ENCODE measurements around the gene EYA3.

The EYA3 gene

DNA sequence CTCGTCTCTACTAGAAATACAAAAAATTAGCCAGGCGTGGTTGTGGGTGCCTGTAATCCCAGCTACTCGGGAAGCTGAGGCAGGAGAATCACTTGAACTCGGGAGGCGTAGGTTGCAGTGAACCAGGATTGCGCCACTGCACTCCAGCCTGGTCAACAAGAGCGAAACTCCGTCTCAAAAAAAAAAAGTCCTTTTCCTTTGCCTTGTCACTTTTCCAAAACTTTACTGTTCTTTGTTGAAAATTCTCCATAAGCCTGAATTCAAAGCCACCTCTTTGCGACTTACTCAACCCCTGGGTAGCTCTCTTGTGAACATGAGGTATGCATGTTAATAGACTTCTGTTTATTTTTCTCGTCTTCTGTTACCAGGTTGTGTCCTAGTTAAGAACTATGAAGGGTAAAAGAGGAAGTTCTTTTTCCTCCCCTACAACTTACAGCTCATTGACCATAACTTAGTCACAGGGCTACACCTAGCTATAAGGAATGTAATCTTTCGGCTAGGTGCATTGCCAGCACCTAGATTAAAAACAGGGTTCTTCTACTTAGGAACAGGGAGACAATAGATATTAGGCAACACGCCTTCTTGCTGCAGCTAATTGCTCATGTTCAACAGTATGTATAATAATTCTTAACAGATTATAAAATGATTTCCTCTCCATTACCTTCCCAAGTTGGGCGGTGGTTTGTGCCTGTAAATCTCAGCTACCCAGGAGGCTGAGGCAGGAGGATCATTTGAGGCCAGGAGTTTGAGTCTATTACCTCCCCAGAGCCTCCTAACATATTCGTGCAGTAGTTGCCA, 47.2 kb upstream of the EYA3 start:
- Histone ChIP-seq H3K4me3 (ENCODE audit: low read depth in 1 of 2, low read length in 2 of 2) (no peak overlapping the region), H3K4me2 (ENCODE audit: insufficient read depth, low read length) (no peak overlapping the region), H4K20me1 (ENCODE audit: insufficient read depth, low read length) (no peaks in the 10 kb centered on the region), H3K9me3 (ENCODE audit: insufficient read depth, low read length, severe bottlenecking) (no peaks in the 10 kb centered on the region), H3K36me3 (ENCODE audit: insufficient read depth, low read length) (no peaks in the 10 kb centered on the region), H3K27me3 (ENCODE audit: insufficient read depth, low read length, poor library complexity) (no peaks in the 10 kb centered on the region), H3K4me1 (ENCODE audit: insufficient read depth, low read length) (no peaks in the 10 kb centered on the region), H2AFZ (ENCODE audit: low read depth, low read length) (no peak overlapping the region), H3K9ac (ENCODE audit: low read depth, low read length) (no peak overlapping the region), H3K79me2 (ENCODE audit: insufficient read depth, low read length) (no peaks in the 10 kb centered on the region), H3K27ac (ENCODE audit: low read length) (no peak overlapping the region)
- TF ChIP-seq, protein P1, sequence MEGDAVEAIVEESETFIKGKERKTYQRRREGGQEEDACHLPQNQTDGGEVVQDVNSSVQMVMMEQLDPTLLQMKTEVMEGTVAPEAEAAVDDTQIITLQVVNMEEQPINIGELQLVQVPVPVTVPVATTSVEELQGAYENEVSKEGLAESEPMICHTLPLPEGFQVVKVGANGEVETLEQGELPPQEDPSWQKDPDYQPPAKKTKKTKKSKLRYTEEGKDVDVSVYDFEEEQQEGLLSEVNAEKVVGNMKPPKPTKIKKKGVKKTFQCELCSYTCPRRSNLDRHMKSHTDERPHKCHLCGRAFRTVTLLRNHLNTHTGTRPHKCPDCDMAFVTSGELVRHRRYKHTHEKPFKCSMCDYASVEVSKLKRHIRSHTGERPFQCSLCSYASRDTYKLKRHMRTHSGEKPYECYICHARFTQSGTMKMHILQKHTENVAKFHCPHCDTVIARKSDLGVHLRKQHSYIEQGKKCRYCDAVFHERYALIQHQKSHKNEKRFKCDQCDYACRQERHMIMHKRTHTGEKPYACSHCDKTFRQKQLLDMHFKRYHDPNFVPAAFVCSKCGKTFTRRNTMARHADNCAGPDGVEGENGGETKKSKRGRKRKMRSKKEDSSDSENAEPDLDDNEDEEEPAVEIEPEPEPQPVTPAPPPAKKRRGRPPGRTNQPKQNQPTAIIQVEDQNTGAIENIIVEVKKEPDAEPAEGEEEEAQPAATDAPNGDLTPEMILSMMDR (IDR thresholded peaks at IDR 0.05; ENCODE audit: borderline replicate concordance, extremely low read depth, low read length, poor library complexity, severe bottlenecking), result no peak
- TF ChIP-seq EZH2 (IDR thresholded peaks at IDR 0.05; ENCODE audit: borderline replicate concordance, low read depth, low read length, severe bottlenecking), result no peak
- ATAC-seq (ENCODE audit: insufficient read depth, low read depth), result no peak
- DNase-seq, result no peak

DNA sequence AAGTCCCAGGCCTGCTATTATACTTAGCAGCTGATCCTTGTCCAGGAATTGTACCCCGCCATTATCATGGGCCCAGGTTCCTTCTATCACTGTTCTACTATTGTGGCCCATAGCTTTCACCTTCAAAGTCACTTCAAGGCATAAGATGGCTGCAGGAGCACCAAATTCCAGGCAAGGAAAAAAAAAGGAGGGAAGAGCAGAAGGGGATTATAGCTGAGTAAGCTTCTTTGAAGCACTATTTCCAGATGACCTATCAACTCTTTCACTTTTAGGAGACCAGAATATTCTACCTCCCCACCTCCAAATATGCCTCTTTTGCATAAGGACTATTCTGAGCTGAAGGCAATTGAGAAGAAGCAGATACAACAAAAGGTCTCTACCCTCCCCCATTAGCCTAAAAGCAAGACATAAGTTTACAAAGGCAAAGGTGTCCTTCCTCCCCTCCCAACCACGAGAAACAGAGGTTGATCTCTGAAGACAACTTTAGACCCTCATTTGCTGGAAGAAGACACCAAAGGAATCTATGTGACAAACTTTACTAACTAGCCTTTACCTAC, 46.3 kb upstream of the EYA3 start:
- Histone ChIP-seq H3K4me1 (ENCODE audit: insufficient read depth, low read length) (no peaks in the 10 kb centered on the region), H3K9me3 (ENCODE audit: insufficient read depth, low read length, severe bottlenecking) (no peaks in the 10 kb centered on the region), H3K4me2 (ENCODE audit: insufficient read depth, low read length) (no peak overlapping the region), H3K79me2 (ENCODE audit: insufficient read depth, low read length) (no peaks in the 10 kb centered on the region), H3K36me3 (ENCODE audit: insufficient read depth, low read length) (no peaks in the 10 kb centered on the region), H4K20me1 (ENCODE audit: insufficient read depth, low read length) (no peaks in the 10 kb centered on the region), H3K27ac (ENCODE audit: low read length) (no peak overlapping the region), H3K4me3 (ENCODE audit: low read depth in 1 of 2, low read length in 2 of 2) (no peak overlapping the region), H3K9ac (ENCODE audit: low read depth, low read length) (no peak overlapping the region), H2AFZ (ENCODE audit: low read depth, low read length) (no peak overlapping the region), H3K27me3 (ENCODE audit: insufficient read depth, low read length, poor library complexity) (peaks cover 2% of the 10 kb centered on the region)
- no peak for ATAC-seq (ENCODE audit: insufficient read depth, low read depth)
- no peak for TF ChIP-seq EZH2 (IDR thresholded peaks at IDR 0.05; ENCODE audit: borderline replicate concordance, low read depth, low read length, severe bottlenecking)
- TF ChIP-seq, protein P1 (IDR thresholded peaks at IDR 0.05; ENCODE audit: borderline replicate concordance, extremely low read depth, low read length, poor library complexity, severe bottlenecking), result no peak
- DNase-seq, result no peak

DNA sequence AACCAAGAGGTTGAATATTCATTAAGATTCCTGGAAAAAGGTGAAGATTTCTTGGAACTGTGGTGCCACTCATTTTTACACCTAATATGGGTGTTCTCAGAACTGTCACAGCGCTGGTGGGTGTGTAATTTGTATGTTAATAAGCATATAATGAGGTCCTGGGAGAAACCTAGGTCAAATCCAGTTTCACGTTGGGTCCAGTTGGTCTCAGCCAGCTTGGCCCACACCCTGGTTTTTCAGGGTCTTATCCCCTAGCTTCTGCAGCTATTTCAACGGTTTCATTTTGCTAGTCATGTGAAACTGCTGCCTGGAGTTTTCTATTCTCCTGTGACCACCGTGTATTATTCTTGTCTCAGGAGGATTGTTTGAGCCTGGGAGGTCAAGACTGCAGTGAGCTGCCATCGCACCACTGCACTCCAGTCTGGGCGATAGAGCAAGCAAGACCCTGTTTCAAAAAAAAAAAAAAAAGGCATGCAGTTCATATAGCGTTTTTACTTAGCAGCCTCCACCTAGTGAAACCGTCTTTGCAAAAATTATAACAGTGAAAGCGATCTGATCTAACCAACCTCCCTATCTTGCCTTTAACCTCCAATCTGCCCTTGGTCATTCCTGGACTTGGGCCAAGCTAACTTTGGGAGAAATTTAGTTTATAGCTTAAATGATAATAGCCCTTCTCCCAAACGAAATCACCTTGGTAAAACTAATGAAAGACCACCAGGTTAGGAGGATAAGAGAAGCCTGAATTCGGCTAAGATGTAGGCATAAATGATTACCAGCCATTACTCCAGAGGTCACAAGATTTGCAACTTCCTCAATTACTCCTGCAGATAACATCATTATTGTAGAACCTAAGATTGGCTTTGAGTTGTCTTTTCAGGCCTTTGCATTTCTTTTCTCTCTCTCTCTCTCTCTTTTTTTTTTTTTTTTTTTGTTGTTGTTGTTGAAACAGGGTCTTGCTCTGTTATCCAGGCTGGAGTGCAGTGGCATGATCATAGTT, 44.1 kb upstream of the EYA3 start:
- ATAC-seq (ENCODE audit: insufficient read depth, low read depth) (no peak), DNase-seq (no peak)
- no peak overlapping the region for H2AFZ ChIP-seq (ENCODE audit: low read depth, low read length)
- peaks cover 8% of the 10 kb centered on the region for H3K27me3 ChIP-seq (ENCODE audit: insufficient read depth, low read length, poor library complexity)
- H3K36me3 ChIP-seq (ENCODE audit: insufficient read depth, low read length), result no peaks in the 10 kb centered on the region
- no peak overlapping the region for H3K27ac ChIP-seq (ENCODE audit: low read length)
- no peak overlapping the region for H3K4me2 ChIP-seq (ENCODE audit: insufficient read depth, low read length)
- H4K20me1 ChIP-seq (ENCODE audit: insufficient read depth, low read length), result no peaks in the 10 kb centered on the region
- no peak overlapping the region for H3K9ac ChIP-seq (ENCODE audit: low read depth, low read length)
- no peaks in the 10 kb centered on the region for H3K4me1 ChIP-seq (ENCODE audit: insufficient read depth, low read length)
- H3K9me3 ChIP-seq (ENCODE audit: insufficient read depth, low read length, severe bottlenecking), result no peaks in the 10 kb centered on the region
- TF ChIP-seq, protein P1 (IDR thresholded peaks at IDR 0.05; ENCODE audit: borderline replicate concordance, extremely low read depth, low read length, poor library complexity, severe bottlenecking), result no peak
- TF ChIP-seq EZH2 (IDR thresholded peaks at IDR 0.05; ENCODE audit: borderline replicate concordance, low read depth, low read length, severe bottlenecking), result no peak
- H3K79me2 ChIP-seq (ENCODE audit: insufficient read depth, low read length), result no peaks in the 10 kb centered on the region
- H3K4me3 ChIP-seq (ENCODE audit: low read depth in 1 of 2, low read length in 2 of 2), result no peak overlapping the region

Measured in DND-41 (cell line).